ENCODE data around the gene RIMS1. TPM values are rescaled to one million over a fixed set of nuclear protein-coding genes. Genes with fewer than 3 reads are reported as not detected.
A peak's percentile ranks its signal among the peaks of the same experiment; 100 is the strongest.

Gene RIMS1
- total and polyA plus RNA-seq, 2 of the 13 experiments (the other 11 are each of a cell fraction or from before 2014, with no cell fraction given) = not detected

- TF ChIP-seq CREM (IDR thresholded peaks at IDR 0.05) (no peak), CREM (CRISPR knock-in tag; IDR thresholded peaks at IDR 0.05) (no peak), ATF1 (CRISPR knock-in tag; IDR thresholded peaks at IDR 0.05) (no peak), KDM3A (CRISPR knock-in tag; IDR thresholded peaks at IDR 0.05; ENCODE audit: low read depth) (no peak), MEF2D (CRISPR knock-in tag; IDR thresholded peaks at IDR 0.05) (no peak), SIX1 (CRISPR knock-in tag; IDR thresholded peaks at IDR 0.05; ENCODE audit: borderline replicate concordance) (no peak)
- TF ChIP-seq, protein P1, sequence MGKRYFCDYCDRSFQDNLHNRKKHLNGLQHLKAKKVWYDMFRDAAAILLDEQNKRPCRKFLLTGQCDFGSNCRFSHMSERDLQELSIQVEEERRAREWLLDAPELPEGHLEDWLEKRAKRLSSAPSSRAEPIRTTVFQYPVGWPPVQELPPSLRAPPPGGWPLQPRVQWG (CRISPR knock-in tag; IDR thresholded peaks at IDR 0.05; ENCODE audit: borderline replicate concordance, low read depth) = no peak
Measured at GRCh38 chr6:72382602-72383529, 496.5 kb downstream of the RIMS1 start (continued).

- Histone ChIP-seq H3K4me1 (ENCODE audit: insufficient read depth, low read length) (no peaks in the 10 kb centered on the region), H3K27me3 (ENCODE audit: control insufficient read depth in 1 of 2, insufficient read depth in 2 of 2, low read length in 2 of 2) (no peaks in the 10 kb centered on the region), H2AFZ (ENCODE audit: low read length) (no peak overlapping the region), H3K9me3 (ENCODE audit: low read length) (no peaks in the 10 kb centered on the region), H3K4me3 (replicated peaks in 1 of 3; ENCODE audit: insufficient read depth in 1 of 3, low read depth in 2 of 3, low read length in 3 of 3) (no peak overlapping the region), H3K36me3 (replicated peaks in 1 of 2; ENCODE audit: control insufficient read depth in 1 of 2, insufficient read depth in 2 of 2, low read length in 2 of 2) (no peaks in the 10 kb centered on the region), H3K4me2 (ENCODE audit: low read depth, low read length) (no peak overlapping the region), H4K20me1 (ENCODE audit: insufficient read depth, low read length) (no peaks in the 10 kb centered on the region), H3K27ac (ENCODE audit: extremely low read length, insufficient read depth, low read length) (no peak overlapping the region), H3K9ac (ENCODE audit: insufficient read depth, low read depth, low read length) (no peak overlapping the region), H3K79me2 (ENCODE audit: insufficient read depth, low read length) (no peaks in the 10 kb centered on the region)
- POLR2A ChIA-PET = no interaction called here
- WGBS (ENCODE audit: low lambda C conversion rate) = 4% methylated on average over 8 of the region's 8 CpGs
- BruUV-seq (replicated peaks) = no TSS peak
- CTCF ChIA-PET (ENCODE audit: low intra/inter-chr PET ratio, low total read pairs) = no interaction called here
- no peak for ATAC-seq
- DNase-seq (ENCODE audit: low spot score) = no peak
- in situ Hi-C loops (cut with HindIII; ENCODE audit: extremely low pct_ligation_motif_present, low pct_unique_long_range_greater_than_20kb) (no loop called here), intact Hi-C loops (cut with micrococcal nuclease; ENCODE audit: unreplicated experiment) (no loop called here)
- no peak for FAIRE-seq
- TF ChIP-seq CREB1 (IDR thresholded peaks at IDR 0.05) (peak; percentile 48; the same call in 1 of the 2 replicates), CREB1 (CRISPR knock-in tag; IDR thresholded peaks at IDR 0.05) (no peak), ARID2 (CRISPR knock-in tag; IDR thresholded peaks at IDR 0.05; ENCODE audit: borderline replicate concordance) (no peak), ZGPAT (CRISPR knock-in tag; IDR thresholded peaks at IDR 0.05) (no peak), RAD21 (CRISPR knock-in tag; IDR thresholded peaks at IDR 0.05) (no peak), MED1 (CRISPR knock-in tag; IDR thresholded peaks at IDR 0.05) (no peak), GABPB1 (CRISPR knock-in tag; IDR thresholded peaks at IDR 0.05) (peak; percentile 24; the same call in 1 of the 2 replicates)
- TF ChIP-seq, protein P2, sequence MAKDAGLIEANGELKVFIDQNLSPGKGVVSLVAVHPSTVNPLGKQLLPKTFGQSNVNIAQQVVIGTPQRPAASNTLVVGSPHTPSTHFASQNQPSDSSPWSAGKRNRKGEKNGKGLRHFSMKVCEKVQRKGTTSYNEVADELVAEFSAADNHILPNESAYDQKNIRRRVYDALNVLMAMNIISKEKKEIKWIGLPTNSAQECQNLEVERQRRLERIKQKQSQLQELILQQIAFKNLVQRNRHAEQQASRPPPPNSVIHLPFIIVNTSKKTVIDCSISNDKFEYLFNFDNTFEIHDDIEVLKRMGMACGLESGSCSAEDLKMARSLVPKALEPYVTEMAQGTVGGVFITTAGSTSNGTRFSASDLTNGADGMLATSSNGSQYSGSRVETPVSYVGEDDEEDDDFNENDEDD (CRISPR knock-in tag; IDR thresholded peaks at IDR 0.05; ENCODE audit: borderline replicate concordance) = no peak
- TF ChIP-seq, protein P3, sequence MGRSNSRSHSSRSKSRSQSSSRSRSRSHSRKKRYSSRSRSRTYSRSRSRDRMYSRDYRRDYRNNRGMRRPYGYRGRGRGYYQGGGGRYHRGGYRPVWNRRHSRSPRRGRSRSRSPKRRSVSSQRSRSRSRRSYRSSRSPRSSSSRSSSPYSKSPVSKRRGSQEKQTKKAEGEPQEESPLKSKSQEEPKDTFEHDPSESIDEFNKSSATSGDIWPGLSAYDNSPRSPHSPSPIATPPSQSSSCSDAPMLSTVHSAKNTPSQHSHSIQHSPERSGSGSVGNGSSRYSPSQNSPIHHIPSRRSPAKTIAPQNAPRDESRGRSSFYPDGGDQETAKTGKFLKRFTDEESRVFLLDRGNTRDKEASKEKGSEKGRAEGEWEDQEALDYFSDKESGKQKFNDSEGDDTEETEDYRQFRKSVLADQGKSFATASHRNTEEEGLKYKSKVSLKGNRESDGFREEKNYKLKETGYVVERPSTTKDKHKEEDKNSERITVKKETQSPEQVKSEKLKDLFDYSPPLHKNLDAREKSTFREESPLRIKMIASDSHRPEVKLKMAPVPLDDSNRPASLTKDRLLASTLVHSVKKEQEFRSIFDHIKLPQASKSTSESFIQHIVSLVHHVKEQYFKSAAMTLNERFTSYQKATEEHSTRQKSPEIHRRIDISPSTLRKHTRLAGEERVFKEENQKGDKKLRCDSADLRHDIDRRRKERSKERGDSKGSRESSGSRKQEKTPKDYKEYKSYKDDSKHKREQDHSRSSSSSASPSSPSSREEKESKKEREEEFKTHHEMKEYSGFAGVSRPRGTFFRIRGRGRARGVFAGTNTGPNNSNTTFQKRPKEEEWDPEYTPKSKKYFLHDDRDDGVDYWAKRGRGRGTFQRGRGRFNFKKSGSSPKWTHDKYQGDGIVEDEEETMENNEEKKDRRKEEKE (IDR thresholded peaks at IDR 0.05) = no peak
Measured at GRCh38 chr6:72386324-72386723, 500.0 kb downstream of the RIMS1 start.

All from HepG2 (cell line).